Esophagus squamous epithelium (tissue), 4 donors: Measurements from ENCODE around the gene TP53I13.

Experiments used
- POLR2A ChIP-seq, 4 donors: fragments of 450-650 bp; IDR thresholded peaks; one replicate each; pipeline ENCODE4 v1.6.1; 2017; ENCODE audit warnings: antibody characterized with exemption in 4 of 4, mild to moderate bottlenecking in 4 of 4, moderate library complexity in 3 of 4
- TF ChIP-seq, protein P1 (sequence below), 6 experiments: fragments of 450-650 bp in 4 of 6; fragments of 200-600 bp in 2 of 6; sonication (generic) in 2 of 6; IDR thresholded peaks; one replicate each; pipeline ENCODE4 v1.5.1; 2016 to 2019; ENCODE audit warnings: antibody characterized with exemption in 6 of 6, mild to moderate bottlenecking in 4 of 6, moderate library complexity in 4 of 6

DNA sequence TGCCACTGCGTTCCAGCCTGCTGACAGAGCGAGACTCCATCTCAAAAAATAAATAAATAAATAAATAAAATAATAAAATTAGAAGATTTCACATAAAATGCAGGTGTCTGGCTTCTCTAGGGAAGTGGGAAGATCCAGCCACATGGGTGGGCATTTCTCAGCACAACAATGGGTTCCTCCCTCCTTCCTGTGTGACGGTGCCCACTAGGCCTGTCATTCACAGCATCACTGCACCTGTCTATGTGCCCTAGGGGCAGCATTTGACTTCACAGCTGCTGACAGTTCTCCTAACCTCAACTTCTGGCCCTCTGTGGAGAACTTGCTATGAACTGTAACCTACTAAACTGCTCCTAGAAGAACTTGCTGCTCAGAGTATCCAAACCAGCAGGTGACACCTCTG is 4.7 kb upstream of the TP53I13 start:
- TF ChIP-seq, protein P1, sequence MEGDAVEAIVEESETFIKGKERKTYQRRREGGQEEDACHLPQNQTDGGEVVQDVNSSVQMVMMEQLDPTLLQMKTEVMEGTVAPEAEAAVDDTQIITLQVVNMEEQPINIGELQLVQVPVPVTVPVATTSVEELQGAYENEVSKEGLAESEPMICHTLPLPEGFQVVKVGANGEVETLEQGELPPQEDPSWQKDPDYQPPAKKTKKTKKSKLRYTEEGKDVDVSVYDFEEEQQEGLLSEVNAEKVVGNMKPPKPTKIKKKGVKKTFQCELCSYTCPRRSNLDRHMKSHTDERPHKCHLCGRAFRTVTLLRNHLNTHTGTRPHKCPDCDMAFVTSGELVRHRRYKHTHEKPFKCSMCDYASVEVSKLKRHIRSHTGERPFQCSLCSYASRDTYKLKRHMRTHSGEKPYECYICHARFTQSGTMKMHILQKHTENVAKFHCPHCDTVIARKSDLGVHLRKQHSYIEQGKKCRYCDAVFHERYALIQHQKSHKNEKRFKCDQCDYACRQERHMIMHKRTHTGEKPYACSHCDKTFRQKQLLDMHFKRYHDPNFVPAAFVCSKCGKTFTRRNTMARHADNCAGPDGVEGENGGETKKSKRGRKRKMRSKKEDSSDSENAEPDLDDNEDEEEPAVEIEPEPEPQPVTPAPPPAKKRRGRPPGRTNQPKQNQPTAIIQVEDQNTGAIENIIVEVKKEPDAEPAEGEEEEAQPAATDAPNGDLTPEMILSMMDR (IDR thresholded peaks at IDR 0.05): no peak
- no peak for TF ChIP-seq POLR2A (IDR thresholded peaks at IDR 0.05)
